HFFc6 (cell line): ENCODE data around the gene ABCB8. TPM values are rescaled to one million over a fixed set of nuclear protein-coding genes. Genes with fewer than 3 reads are reported as not detected.
"Not testable (repeated sequence)": the region's sequence is repeated elsewhere in the genome, so short reads cannot be mapped to it uniquely, and the experiment has no call there.

Source experiments
- DNase-seq: peaks from one replicate; pipeline ENCODE4 v3.0.0-alpha.2; 2018
- H3K27ac Mint-ChIP-seq: 2 replicates; pipeline ENCODE4 v1.8.0; 2020; ENCODE audit warnings: mild to moderate bottlenecking, mixed read lengths
- H3K27me3 Mint-ChIP-seq: 2 replicates; pipeline ENCODE4 v1.8.0; 2021; ENCODE audit warnings: mild to moderate bottlenecking, moderate library complexity, mixed read lengths; ENCODE audit not compliant: insufficient read depth
- H3K36me3 Mint-ChIP-seq: 2 replicates; pipeline ENCODE4 v1.8.0; 2021; ENCODE audit warnings: low read depth, mixed read lengths
- H3K4me1 Mint-ChIP-seq: 2 replicates; pipeline ENCODE4 v1.8.0; 2020; ENCODE audit warnings: low read depth, mixed read lengths
- H3K4me3 Mint-ChIP-seq: 2 replicates; pipeline ENCODE4 v1.8.0; 2020; ENCODE audit warnings: mild to moderate bottlenecking, moderate library complexity, mixed read lengths
- H3K9me3 Mint-ChIP-seq: 2 replicates; pipeline ENCODE4 v1.8.0; 2020; ENCODE audit warnings: mild to moderate bottlenecking, mixed read lengths
- CTCF ChIP-seq: fragments of 200-600 bp; sonication (generic); IDR thresholded peaks from 2 replicates; pipeline ENCODE4 v1.5.0; 2021; ENCODE audit warnings: antibody characterized with exemption, mild to moderate bottlenecking
- total RNA-seq, 6 experiments: library from RNA; stranded (reverse); fragmentation: NEBNext Ultra II Directional; extraction: Animal tissue kit (Norgen Biotek cat#: 25700); gene quantifications; 2 replicates in 1 of 6; 3 replicates in 5 of 6; pipeline ENCODE4 v1.2.3, GENCODE V29; 2021

ABCB8 gene
- total RNA-seq, 6 experiments from 2014 or later: 31.9 to 36.3 (median 33.2) TPM

- no peak for TF ChIP-seq CTCF
- Mint-ChIP-seq H3K27me3 (peaks cover 17% of the 10 kb centered on the region), H3K4me1 (peaks cover 30% of the 10 kb centered on the region), H3K9me3 (no peaks in the 10 kb centered on the region), H3K4me3 (no peak overlapping the region), H3K36me3 (no peaks in the 10 kb centered on the region), H3K27ac (no peak overlapping the region)
- no peak for DNase-seq
Observed at GRCh38 chr7:151009327-151010036, 18.8 kb upstream of the ABCB8 start.

GRCh38 chr7:151010037-151010306 is 18.3 kb upstream of the ABCB8 start:
- Mint-ChIP-seq H3K9me3 (no peaks in the 10 kb centered on the region), H3K36me3 (no peaks in the 10 kb centered on the region), H3K27ac (no peak overlapping the region), H3K4me3 (no peak overlapping the region), H3K27me3 (peaks cover 16% of the 10 kb centered on the region), H3K4me1 (peaks cover 32% of the 10 kb centered on the region)
- DNase-seq: no peak
- TF ChIP-seq CTCF: no peak

- no peaks in the 10 kb centered on the region for H3K9me3 Mint-ChIP-seq
- no peak for TF ChIP-seq CTCF
- peaks cover 37% of the 10 kb centered on the region for H3K4me1 Mint-ChIP-seq
- DNase-seq: no peak
- peaks cover 20% of the 10 kb centered on the region for H3K27me3 Mint-ChIP-seq
- H3K36me3 Mint-ChIP-seq: no peaks in the 10 kb centered on the region
- H3K27ac Mint-ChIP-seq: peak overlapping the region; percentile 13; the same call in 1 of the 2 replicates
- H3K4me3 Mint-ChIP-seq: peak overlapping the region; percentile 70
Observed at GRCh38 chr7:151010307-151011096, 17.7 kb upstream of the ABCB8 start.

GRCh38 chr7:151011097-151011409 is 17.2 kb upstream of the ABCB8 start:
- peaks cover 38% of the 10 kb centered on the region for H3K4me1 Mint-ChIP-seq
- peaks cover 19% of the 10 kb centered on the region for H3K27me3 Mint-ChIP-seq
- TF ChIP-seq CTCF: no peak
- H3K9me3 Mint-ChIP-seq: no peaks in the 10 kb centered on the region
- H3K36me3 Mint-ChIP-seq: no peaks in the 10 kb centered on the region
- H3K27ac Mint-ChIP-seq: peak overlapping the region; percentile 13; the same call in 1 of the 2 replicates
- H3K4me3 Mint-ChIP-seq: peak overlapping the region; percentile 70
- DNase-seq: no peak

GRCh38 chr7:151011616-151012015 is 16.6 kb upstream of the ABCB8 start:
- not testable (repeated sequence) for H3K9me3 Mint-ChIP-seq, H3K4me3 Mint-ChIP-seq

GRCh38 chr7:151012031-151012692 is 16.1 kb upstream of the ABCB8 start:
- H3K9me3 Mint-ChIP-seq: no peaks in the 10 kb centered on the region
- H3K4me3 Mint-ChIP-seq: no peak overlapping the region; the same call in 1 of the 2 replicates
- peak overlapping the region; percentile 19; the same call in 1 of the 2 replicates for H3K27ac Mint-ChIP-seq
- DNase-seq: no peak
- H3K36me3 Mint-ChIP-seq: no peaks in the 10 kb centered on the region
- H3K4me1 Mint-ChIP-seq: peaks cover 38% of the 10 kb centered on the region
- TF ChIP-seq CTCF: no peak
- H3K27me3 Mint-ChIP-seq: peaks cover 21% of the 10 kb centered on the region

More at GRCh38 chr7:151011616-151012015, 16.6 kb upstream of the ABCB8 start:
- H3K4me1 Mint-ChIP-seq: peaks cover 38% of the 10 kb centered on the region
- DNase-seq, H3K36me3 Mint-ChIP-seq, H3K27ac Mint-ChIP-seq: not testable (repeated sequence)
- peaks cover 20% of the 10 kb centered on the region for H3K27me3 Mint-ChIP-seq
